ENCODE results near the gene GLRX5.

Gene GLRX5

GRCh38 chr14:95519699-95520098, 15.2 kb upstream of the GLRX5 start:
- DNase-seq, result peak; percentile 86

- no peak for DNase-seq
These were observed 14.5 kb upstream of the GLRX5 start for GRCh38 chr14:95520346-95520745.

- no peak for DNase-seq
These were observed 13.8 kb upstream of the GLRX5 start for GRCh38 chr14:95521001-95521400.

DNA sequence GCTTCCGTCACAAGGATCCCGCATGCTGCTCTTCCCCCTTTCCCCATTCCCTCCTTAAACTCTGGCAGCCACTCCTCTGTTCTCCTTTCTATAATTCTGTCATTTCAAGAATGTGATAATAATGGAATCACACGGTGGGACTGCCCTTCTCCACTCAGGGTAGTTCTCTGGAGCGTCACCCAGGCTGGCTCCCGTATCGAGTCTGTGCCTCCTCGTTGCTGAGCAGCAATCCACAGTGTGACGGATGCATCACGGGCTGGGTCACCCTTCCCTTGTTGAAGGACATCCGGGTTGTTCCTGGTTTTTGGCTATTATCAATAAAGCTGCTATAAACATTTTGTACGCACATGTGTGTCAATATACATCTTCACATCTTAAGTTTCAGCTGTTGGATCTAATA, 12.7 kb upstream of the GLRX5 start:
- peak; percentile 37 for DNase-seq

DNA sequence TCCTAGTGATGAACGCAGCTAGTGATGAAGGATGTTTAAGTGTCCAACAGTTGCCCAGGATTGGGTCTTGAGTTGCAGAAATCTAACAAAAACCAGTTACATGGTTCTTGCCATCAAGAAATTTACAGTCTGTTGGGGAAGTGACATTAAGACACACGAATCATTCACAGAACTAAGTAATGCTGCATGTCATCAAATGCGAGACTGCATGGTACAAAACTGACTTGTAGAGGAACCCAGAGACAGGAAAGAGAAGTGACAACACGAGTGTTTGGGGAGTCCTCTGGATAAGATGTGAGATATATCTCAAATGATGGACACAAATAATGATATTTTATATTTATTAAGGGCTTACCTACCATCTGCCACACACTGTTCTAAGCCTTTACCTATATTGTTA, 12.3 kb upstream of the GLRX5 start:
- DNase-seq, result peak; percentile 51

DNA sequence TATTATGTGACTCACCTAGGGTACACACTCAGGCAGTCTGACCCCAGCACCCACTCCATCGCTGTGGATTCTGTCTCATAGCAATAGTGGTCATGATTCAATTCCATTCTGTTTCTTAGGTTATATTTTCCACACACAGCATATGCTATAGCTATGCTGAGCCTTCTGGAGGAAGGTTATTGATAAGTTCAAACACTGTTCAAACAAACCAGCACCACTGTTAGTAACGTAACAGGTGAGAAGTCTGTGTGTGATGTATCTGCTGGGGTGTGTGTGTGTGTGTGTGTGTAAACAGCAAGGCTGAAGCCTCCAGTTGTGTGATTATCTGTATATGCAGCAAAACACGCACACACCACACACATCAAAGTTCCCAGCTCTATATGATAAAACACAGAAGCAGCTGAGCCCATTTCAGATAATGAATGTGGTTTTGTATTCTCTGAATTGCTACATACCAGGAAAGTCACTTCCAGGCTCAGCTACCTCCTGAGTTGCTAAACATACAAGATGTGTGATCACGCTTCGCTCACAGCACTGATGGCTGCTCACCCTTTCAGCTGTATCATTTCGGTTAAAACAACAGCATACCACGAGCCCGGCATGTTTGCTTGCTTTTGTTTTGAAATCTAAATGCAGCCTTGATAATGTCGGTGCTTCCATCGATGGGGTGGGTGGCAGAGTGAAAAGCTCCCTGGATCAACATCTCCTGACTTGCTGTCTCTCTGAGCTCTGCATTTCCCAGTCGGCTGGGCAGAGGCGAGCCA, 11.6 kb upstream of the GLRX5 start:
- peak; percentile 81 for DNase-seq

GRCh38 chr14:95523815-95524448, 10.9 kb upstream of the GLRX5 start:
- peak; percentile 72 for DNase-seq

DNA sequence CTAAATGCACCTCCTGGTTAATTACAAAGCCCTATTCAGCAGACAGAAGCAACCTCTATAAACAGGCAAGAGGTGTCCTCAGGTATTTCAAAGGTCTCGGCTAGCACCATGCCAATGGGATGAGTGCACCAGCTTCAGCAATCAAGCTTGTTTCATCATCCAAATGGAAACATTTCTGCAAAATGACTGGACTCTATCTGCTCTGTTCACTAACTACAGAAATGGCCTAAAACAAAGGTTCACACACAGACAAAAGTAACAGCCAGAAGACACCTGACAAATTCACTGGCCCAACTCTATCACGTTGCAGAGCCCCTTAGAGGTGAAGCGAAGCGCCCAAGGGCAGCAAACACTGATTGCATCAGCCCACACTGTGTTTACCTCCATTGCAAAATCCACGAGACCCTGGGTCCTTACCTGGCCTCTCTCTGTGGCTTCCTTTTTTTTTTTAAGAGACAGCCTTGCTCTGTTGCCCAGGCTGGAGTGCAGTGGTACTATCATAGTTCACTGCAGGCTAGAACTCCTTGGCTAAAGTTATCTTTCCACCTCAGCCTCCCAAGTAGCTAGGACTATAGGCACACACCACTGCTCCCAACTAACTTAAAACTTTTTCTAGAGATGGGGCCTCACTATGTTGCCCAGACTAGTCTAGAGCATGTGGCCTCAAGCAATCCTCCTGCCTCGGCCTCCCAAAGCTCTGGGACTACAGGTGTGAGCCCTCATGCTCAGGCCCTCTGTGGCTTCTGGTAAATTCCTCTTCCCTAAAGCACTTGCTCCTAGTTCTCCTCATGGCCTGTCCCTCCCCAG, 9.9 kb upstream of the GLRX5 start:
- peak; percentile 54 for DNase-seq

DNA sequence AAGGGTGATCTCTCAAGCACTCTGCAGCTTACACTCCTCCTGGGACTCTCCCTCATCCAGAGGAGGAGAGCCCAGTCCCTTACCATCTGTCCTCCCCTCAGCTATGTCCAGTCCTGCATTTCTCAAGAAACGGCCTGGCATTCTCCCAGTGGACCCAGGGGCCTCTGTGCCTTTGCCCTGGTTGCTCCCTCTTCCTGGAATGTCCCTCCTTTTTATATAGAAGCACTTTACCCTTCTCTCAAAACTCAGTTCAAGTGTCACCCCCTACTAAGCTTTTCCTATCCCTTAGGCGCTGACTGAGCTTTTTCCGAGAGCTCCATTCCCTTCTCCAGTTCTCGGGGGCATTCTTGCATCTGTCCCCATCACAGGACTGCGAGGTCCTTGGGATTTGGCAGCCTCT, 8.9 kb upstream of the GLRX5 start:
- peak; percentile 51 for DNase-seq

DNA sequence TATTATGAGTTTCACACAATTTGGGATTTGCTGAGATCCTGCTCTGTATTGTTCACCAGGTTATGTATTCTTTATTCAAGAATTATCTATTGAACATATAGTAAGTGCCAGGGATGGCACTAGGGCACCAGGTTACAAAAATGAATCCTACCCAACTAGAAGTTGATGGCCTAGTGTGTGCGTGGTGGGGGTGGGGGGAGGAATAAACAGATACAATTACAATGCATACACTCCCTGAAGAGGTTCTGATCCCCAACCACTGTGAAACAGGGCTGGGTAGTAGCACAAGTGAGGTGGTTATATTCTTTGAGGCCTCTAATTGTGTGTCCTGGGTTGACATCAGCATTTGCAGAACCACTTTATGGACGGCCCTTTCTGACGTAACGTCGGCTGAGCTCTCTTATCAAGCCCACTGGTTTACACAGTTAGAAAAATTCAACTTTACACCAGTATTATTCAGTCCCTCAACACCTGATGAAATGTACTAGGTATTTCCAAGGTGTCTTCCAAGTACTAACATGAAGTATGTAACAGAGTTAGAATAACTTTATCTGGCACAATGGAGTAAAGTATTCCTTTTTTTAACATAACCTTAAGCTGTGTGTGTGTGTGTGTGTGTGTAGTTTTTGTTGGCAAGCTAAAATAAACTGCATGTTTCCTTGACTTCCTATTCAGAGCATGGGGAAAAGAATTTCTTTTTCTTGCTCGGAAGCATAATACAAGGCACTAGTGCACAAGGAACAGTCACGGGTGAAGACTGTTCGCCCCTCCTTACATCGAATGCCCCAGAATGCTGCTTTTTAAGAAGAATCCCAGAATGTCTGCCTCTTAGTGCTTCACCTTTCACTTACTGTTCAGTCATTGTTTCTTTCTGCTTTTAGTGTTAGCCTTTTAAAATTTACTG, 8.1 kb upstream of the GLRX5 start:
- DNase-seq, result peak; percentile 52

- DNase-seq, result peak; percentile 63
These were observed 7.4 kb upstream of the GLRX5 start for GRCh38 chr14:95527387-95528002.

DNA sequence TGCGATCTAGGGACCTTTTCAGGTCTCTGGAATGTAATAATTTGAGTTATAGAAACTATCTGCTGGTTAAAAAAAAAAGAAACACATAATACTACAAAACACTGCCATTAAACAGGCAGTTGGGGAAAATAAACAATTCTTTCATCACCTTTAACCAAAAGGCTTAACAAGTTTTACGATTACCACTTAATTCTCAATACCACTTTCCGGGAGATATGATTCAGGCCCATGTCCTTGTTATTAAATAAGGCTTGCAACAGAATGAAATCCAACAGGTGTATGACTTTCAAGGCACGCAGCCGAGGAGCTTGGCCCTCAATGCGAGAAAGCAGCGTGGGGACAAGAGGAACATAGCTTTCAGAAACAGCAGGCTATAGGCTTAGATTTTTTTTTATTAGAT, 5.6 kb upstream of the GLRX5 start:
- no peak for DNase-seq

- peak; percentile 53 for DNase-seq
These were observed 4.2 kb upstream of the GLRX5 start for GRCh38 chr14:95530473-95531276.

DNA sequence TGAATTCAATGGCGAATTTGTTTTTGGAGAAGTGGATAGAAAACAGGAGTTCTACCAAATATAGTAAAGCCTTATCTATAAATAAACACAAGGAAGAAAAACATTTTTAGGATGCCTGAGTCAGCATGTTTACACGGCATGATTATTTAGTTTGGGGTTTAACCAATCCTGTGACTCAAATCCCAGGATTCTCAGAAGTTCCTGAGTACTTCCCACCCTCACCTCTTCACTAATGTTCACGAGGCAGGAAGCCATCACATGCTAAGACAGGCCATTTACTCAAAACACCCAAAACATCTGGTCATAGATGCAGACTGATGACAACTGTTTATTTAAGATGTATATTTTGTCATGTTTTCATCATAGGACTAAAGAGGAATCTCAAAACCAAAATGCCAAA, 3.4 kb upstream of the GLRX5 start:
- no peak for DNase-seq

DNA sequence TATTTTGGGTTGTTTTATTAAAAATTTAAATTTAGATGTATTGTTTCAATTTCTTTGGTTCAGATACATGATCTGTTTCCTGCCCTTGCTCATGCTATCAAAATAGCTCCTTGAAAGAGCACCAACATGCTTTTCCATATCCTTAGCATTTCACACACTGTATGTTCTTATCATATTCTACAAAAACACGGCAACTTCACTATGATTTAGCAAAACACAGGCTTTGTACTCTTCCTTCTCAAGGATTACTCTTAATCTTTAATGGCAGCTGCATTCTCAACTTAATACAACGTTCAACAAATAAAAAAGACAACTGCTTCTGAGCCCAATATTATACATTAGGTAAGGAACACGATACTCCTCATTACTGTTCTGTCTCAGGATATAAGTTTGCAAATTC, 2.9 kb upstream of the GLRX5 start:
- no peak for DNase-seq

GRCh38 chr14:95533391-95533821, 1.4 kb upstream of the GLRX5 start:
- peak; percentile 61 for DNase-seq

- DNase-seq, result peak; percentile 68
These were observed 1.0 kb upstream of the GLRX5 start for GRCh38 chr14:95533822-95534221.

DNA sequence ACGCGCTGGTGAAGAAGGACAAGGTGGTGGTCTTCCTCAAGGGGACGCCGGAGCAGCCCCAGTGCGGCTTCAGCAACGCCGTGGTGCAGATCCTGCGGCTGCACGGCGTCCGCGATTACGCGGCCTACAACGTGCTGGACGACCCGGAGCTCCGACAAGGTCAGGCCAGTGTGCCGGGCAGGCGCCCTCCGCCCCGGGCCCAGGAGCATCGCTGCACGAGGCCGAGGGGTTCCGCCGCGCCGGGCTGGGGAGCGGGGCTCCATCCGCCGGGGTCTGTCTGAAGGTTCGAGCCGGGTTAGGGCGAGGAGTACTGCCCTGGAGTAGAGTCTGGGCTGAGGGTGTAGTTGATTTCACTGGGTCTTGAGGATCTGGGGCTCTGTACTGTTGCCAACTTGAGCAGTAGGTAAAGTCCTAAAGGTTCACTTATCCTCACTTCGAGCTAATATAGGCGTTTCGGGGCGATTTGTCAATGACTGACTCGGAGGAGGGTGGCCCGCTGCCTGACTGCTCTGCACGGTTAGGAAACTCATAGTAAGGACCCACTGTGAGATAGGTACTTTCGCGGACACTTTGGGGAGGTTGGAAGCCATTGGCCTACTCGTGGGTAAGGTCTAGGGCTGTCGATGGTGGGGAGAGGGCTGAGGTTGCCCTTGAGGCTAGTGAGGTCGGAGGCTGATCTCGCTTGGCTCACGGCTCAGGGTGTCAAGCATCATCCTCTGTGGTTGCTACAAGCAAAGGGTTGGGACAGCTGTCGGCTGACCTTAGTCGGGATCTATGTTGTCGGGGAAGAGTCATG, 574 bp downstream of the GLRX5 start:
- no peak for DNase-seq

GRCh38 chr14:95536036-95536593, 1.3 kb downstream of the GLRX5 start:
- no peak for DNase-seq

DNA sequence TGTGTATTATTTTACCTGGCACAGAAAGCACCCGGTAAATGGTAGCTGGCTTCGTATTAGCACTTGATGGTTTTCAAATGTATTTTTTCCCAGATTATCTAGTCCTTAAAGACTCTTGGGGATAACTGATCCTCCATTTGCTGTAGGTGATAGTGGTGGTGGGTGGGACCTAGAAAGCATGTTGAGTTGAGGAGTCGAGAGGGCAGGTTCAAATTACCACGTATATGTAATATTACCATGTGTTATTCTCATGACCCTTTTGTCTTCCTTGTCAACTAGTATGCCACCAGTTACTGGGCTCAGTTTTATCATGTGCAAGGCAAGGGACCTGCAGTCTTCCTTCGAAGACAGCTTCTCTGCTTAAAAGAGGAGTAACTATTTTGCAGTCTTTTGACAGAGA, 1.8 kb downstream of the GLRX5 start:
- no peak for DNase-seq
